ENCODE results near the gene EDNRB. TPM values are rescaled to one million over a fixed set of nuclear protein-coding genes. Genes with fewer than 3 reads are reported as not detected.

Gene EDNRB
- total RNA-seq, 1 experiment from 2014 or later: 0.22 TPM

GRCh38 chr13:77916488-77916887 lies 2.1 kb downstream of the EDNRB start:
- Histone ChIP-seq H3K4me1 (ENCODE audit: control insufficient read depth in 1 of 2, insufficient read depth in 2 of 2, low read length in 2 of 2) (no peaks in the 10 kb centered on the region), H3K9me3 (ENCODE audit: control insufficient read depth in 1 of 2, insufficient read depth in 1 of 2, low read depth in 1 of 2, low read length in 2 of 2) (peaks cover 0 to 3% of the 10 kb centered on the region in 2 experiments; a peak in 2 of 4 replicates), H2AFZ (ENCODE audit: low read depth, low read length, poor library complexity, severe bottlenecking) (no peak overlapping the region), H3K36me3 (ENCODE audit: control insufficient read depth in 1 of 2, insufficient read depth in 2 of 2, low read length in 2 of 2) (no peaks in the 10 kb centered on the region), H3K9me2 (ENCODE audit: insufficient read depth) (no peaks in the 10 kb centered on the region), H4K20me1 (ENCODE audit: insufficient read depth) (no peaks in the 10 kb centered on the region), H3K79me2 (ENCODE audit: insufficient read depth, low read length) (no peaks in the 10 kb centered on the region), H3K9ac (ENCODE audit: low read length) (no peak overlapping the region), H3K27ac (ENCODE audit: low read depth, low read length) (no peak overlapping the region), H3K4me2 (ENCODE audit: low read length) (no peak overlapping the region), H3K4me3 (replicated peaks in 1 of 2; ENCODE audit: low read depth in 1 of 2, low read length in 2 of 2) (no peak overlapping the region), H3K27me3 (ENCODE audit: insufficient read depth, low read length) (no peaks in the 10 kb centered on the region)
- CTCF ChIA-PET: no interaction called here
- TF ChIP-seq SIN3A (IDR thresholded peaks at IDR 0.05; ENCODE audit: low read depth): no peak
- no peak for TF ChIP-seq EZH2 (IDR thresholded peaks at IDR 0.05)
- no peak for TF ChIP-seq EGR1 (IDR thresholded peaks at IDR 0.05; ENCODE audit: low read depth)
- no peak for TF ChIP-seq ELF1 (IDR thresholded peaks at IDR 0.05; ENCODE audit: borderline replicate concordance, low read depth)
- TF ChIP-seq TCF7L2 (IDR thresholded peaks at IDR 0.05; ENCODE audit: borderline replicate concordance, extremely low read depth, insufficient read depth, insufficient read length): no peak
- TF ChIP-seq ZNF274 (IDR thresholded peaks at IDR 0.05; ENCODE audit: low read depth, low read length): no peak
- no peak for TF ChIP-seq ATF3 (IDR thresholded peaks at IDR 0.05)
- TF ChIP-seq REST (IDR thresholded peaks at IDR 0.05; ENCODE audit: low read depth): no peak
- TF ChIP-seq CEBPB (IDR thresholded peaks at IDR 0.05; ENCODE audit: low read depth): no peak
- no peak for TF ChIP-seq POLR2A (IDR thresholded peaks at IDR 0.05; ENCODE audit: borderline replicate concordance, extremely low read depth, insufficient read depth, insufficient read length)
- no peak for TF ChIP-seq CTCF (IDR thresholded peaks at IDR 0.05 in 2 of 3, conservative IDR thresholded peaks at IDR 0.05 in 1 of 3; ENCODE audit: borderline replicate concordance in 1 of 3, insufficient read depth in 1 of 3, low read depth in 2 of 3, low read length in 2 of 3)
- intact Hi-C loops (cut with micrococcal nuclease): no loop called here
- DNase-seq (ENCODE audit: low read depth, low spot score): no peak
- POLR2A ChIA-PET: no interaction called here
- no peak for ATAC-seq
- BruUV-seq (replicated peaks): no TSS peak
- RAD21 ChIA-PET (ENCODE audit: low non-redundant PET in 1 of 2, low total read pairs in 2 of 2, uncharacterized antibody in 2 of 2, unreplicated experiment in 2 of 2): no interaction called here

All from HCT116 (cell line).